ENCODE data around the gene SPATA33.

DNA sequence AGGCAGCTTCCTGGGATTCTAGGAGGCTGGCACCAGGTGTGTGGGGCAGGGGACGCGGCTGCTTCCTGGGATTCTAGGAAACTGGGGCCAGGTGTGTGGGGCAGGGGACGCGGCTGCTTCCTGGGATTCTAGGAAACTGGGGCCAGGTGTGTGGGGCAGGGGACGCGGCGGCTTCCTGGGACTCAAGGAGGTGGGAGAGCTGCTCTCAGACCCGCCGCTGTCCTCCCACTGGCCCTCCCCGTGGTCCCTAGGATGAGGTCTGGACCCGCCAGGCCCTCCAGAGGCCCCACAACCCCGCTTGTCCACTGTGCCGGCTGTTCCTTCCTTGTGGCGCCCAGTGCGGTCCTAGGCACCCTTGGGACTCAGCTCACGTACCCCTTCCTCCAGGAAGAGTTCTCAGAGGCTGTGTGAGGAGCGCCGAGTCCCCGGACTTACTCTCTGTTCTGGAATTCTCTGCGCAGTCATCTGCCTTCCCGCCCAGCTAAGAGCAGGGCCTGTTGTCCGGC is 43.6 kb upstream of the SPATA33 start:
- no peak for TF ChIP-seq EZH2 (IDR thresholded peaks at IDR 0.05; ENCODE audit: low read depth)
- TF ChIP-seq, protein P1, sequence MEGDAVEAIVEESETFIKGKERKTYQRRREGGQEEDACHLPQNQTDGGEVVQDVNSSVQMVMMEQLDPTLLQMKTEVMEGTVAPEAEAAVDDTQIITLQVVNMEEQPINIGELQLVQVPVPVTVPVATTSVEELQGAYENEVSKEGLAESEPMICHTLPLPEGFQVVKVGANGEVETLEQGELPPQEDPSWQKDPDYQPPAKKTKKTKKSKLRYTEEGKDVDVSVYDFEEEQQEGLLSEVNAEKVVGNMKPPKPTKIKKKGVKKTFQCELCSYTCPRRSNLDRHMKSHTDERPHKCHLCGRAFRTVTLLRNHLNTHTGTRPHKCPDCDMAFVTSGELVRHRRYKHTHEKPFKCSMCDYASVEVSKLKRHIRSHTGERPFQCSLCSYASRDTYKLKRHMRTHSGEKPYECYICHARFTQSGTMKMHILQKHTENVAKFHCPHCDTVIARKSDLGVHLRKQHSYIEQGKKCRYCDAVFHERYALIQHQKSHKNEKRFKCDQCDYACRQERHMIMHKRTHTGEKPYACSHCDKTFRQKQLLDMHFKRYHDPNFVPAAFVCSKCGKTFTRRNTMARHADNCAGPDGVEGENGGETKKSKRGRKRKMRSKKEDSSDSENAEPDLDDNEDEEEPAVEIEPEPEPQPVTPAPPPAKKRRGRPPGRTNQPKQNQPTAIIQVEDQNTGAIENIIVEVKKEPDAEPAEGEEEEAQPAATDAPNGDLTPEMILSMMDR (conservative IDR thresholded peaks at IDR 0.05): no peak

Measured in PC-9 (cell line).